Large intestine (tissue), 3 donors: ENCODE results near the gene AUH. TPM values are rescaled to one million over a fixed set of nuclear protein-coding genes. Genes with fewer than 3 reads are reported as not detected.
A peak's percentile ranks its signal among the peaks of the same experiment; 100 is the strongest.
"Not testable (repeated sequence)": the region's sequence is repeated elsewhere in the genome, so short reads cannot be mapped to it uniquely, and the experiment has no call there.

Experiments
- DNase-seq, 2 donors: peaks; one replicate each; pipeline versions ENCODE4 v3.0.0 to v3.0.0-alpha.2; 2013
- H3K27ac ChIP-seq: one replicate; pipeline ENCODE4 v1.5.1; 2013; ENCODE audit warnings: low read length
- H3K27me3 ChIP-seq: 2 replicates; pipeline ENCODE4 v1.6.1; 2013; ENCODE audit warnings: low read length; ENCODE audit not compliant: control insufficient read depth, insufficient read depth
- H3K36me3 ChIP-seq: 2 replicates; pipeline ENCODE4 v1.6.1; 2013; ENCODE audit warnings: low read length; ENCODE audit not compliant: control insufficient read depth, insufficient read depth
- H3K4me1 ChIP-seq: one replicate; pipeline ENCODE4 v1.6.1; 2013; ENCODE audit warnings: low read length; ENCODE audit not compliant: control insufficient read depth, insufficient read depth
- H3K4me3 ChIP-seq: one replicate; pipeline ENCODE4 v1.5.1; 2013; ENCODE audit warnings: low read length
- H3K9me3 ChIP-seq: one replicate; pipeline ENCODE4 v1.6.1; 2013; ENCODE audit warnings: mild to moderate bottlenecking, low read depth, low read length, moderate library complexity; ENCODE audit not compliant: control insufficient read depth
- WGBS: methylation state at CpG from one replicate; pipeline ENCODE4 v1.1.5; 2013; ENCODE audit warnings: low lambda C conversion rate; ENCODE audit not compliant: insufficient coverage; 5-methylcytosine and 5-hydroxymethylcytosine counted together
- polyA plus RNA-seq: library from polyadenylated mRNA; unstranded; fragments of 120-200 nt; gene quantifications from one replicate; pipeline ENCODE4 v1.2.1, GENCODE V29; 2013

AUH gene
- polyA plus RNA-seq, 1 donor: 29.6 TPM

GRCh38 chr9:91379426-91379825, 17.7 kb upstream of the AUH start:
- no peaks in the 10 kb centered on the region for H3K4me1 ChIP-seq
- H3K9me3 ChIP-seq: peaks cover 7% of the 10 kb centered on the region
- no peak for DNase-seq
- no peaks in the 10 kb centered on the region for H3K27me3 ChIP-seq
- H3K27ac ChIP-seq: no peak overlapping the region
- no peaks in the 10 kb centered on the region for H3K36me3 ChIP-seq
- no peak overlapping the region for H3K4me3 ChIP-seq
- 100% methylated on average over 1 of the region's 3 CpGs for WGBS

GRCh38 chr9:91378695-91379127, 17.0 kb upstream of the AUH start:
- H3K9me3 ChIP-seq: peaks cover 7% of the 10 kb centered on the region
- no peaks in the 10 kb centered on the region for H3K27me3 ChIP-seq
- no peaks in the 10 kb centered on the region for H3K36me3 ChIP-seq
- no CpG with 5 or more reads among the region's 2 CpGs for WGBS
- DNase-seq: peak in 1 of 2 donors; percentile 5
- no peaks in the 10 kb centered on the region for H3K4me1 ChIP-seq
- no peak overlapping the region for H3K27ac ChIP-seq
- H3K4me3 ChIP-seq: no peak overlapping the region

DNA sequence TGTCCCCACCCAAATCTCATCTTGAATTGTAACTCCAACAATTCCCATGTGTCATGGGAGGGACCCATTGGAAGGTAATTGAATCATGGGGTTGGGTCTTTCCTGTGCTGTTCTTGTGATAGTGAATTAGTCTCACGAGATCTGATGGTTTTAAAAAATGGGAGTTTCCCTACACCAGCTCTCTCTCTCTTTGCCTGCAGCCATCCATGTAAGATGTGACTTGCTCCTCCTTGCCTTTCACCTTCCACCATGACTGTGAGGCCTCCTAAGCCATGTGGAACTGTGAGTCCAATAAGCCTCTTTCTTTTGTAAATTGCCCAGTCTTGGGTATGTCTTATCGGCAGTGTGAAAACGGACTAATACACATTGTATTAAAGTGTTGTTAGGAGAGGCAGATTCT, 16.3 kb upstream of the AUH start:
- H3K9me3 ChIP-seq, DNase-seq, H3K4me1 ChIP-seq, H3K27ac ChIP-seq, H3K4me3 ChIP-seq, H3K27me3 ChIP-seq, H3K36me3 ChIP-seq: not testable (repeated sequence)
- no CpG with 5 or more reads among the region's 3 CpGs for WGBS

DNA sequence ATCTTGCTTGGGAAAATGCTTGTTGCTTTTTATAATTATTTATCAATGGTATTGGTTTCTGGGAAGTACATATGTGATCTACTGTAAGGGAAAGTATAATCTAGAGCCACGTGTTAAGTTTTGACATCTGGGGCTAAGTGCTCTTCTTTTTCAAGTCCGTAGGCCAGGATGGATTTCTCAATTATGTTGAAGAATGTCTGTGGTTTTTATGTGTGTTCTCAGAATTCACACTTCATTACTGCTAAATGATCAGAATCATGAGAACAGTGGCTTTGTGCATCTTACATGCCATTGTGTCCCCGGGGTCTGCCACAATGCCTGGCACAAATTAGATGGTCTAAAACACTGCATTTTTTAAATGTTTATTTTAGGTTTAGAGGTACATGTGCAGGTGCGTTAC, 14.5 kb upstream of the AUH start:
- Histone ChIP-seq H3K27me3 (no peaks in the 10 kb centered on the region), H3K4me1 (no peaks in the 10 kb centered on the region), H3K36me3 (no peaks in the 10 kb centered on the region), H3K27ac (no peak overlapping the region), H3K9me3 (peaks cover 7% of the 10 kb centered on the region), H3K4me3 (no peak overlapping the region)
- no peak for DNase-seq
- WGBS: no CpG with 5 or more reads among the region's 4 CpGs

GRCh38 chr9:91374939-91375338, 13.2 kb upstream of the AUH start:
- no peaks in the 10 kb centered on the region for H3K4me1 ChIP-seq
- H3K27ac ChIP-seq: no peak overlapping the region
- H3K27me3 ChIP-seq: no peaks in the 10 kb centered on the region
- no peak for DNase-seq
- H3K36me3 ChIP-seq: no peaks in the 10 kb centered on the region
- peaks cover 7% of the 10 kb centered on the region for H3K9me3 ChIP-seq
- 80% methylated on average over 1 of the region's 3 CpGs for WGBS
- no peak overlapping the region for H3K4me3 ChIP-seq

DNA sequence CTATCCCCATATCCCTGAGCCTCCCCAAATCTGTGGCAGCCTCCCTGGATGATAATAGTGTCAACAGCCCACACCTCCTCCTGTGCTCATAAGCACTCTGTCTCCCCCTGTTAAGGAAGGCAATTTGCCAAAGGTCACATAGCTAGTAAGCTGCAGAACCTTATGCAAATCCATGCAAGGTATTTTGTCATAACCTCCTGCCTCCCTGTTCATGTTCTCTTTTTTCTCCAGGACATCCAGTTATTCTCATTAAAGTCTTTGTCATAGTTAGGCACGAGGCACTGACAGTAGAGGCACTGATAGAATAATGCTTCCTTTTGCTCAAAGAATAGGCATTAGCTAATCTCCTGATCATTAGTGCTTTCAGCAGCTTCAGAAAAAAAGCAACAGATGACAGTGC, 10.2 kb upstream of the AUH start:
- DNase-seq: peak in 1 of 2 donors; percentile 45
- 20% methylated on average over 1 of the region's 1 CpG for WGBS
- Histone ChIP-seq H3K4me1 (no peaks in the 10 kb centered on the region), H3K4me3 (no peak overlapping the region), H3K9me3 (no peaks in the 10 kb centered on the region), H3K27ac (no peak overlapping the region), H3K36me3 (no peaks in the 10 kb centered on the region), H3K27me3 (no peaks in the 10 kb centered on the region)

DNA sequence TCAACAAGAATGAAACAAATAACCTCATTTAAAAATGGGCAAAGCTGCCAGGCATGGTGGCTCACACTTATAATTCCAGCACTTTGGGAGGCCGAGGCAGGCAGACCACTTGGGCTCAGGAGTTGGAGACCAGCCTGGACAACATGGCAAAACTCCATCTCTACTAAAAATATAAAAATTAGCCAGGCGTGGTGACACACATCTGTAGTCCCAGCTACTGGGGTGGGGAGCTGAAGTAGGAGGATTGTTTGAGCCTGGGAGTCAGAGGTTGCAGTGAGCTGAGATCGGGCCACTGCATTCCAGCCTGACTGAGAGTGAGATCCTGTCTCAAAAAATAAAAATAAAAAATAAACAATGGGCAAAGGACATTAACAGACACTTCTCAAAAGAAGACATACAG, 8.3 kb upstream of the AUH start:
- H3K27me3 ChIP-seq, H3K4me3 ChIP-seq, H3K36me3 ChIP-seq, H3K9me3 ChIP-seq, H3K4me1 ChIP-seq, DNase-seq, H3K27ac ChIP-seq: not testable (repeated sequence)
- 67% methylated on average over 1 of the region's 3 CpGs for WGBS

- Histone ChIP-seq H3K9me3 (no peaks in the 10 kb centered on the region), H3K4me3 (no peak overlapping the region), H3K27ac (no peak overlapping the region), H3K4me1 (peaks cover 6% of the 10 kb centered on the region), H3K27me3 (no peaks in the 10 kb centered on the region), H3K36me3 (no peaks in the 10 kb centered on the region)
- no CpG with 5 or more reads among the region's 3 CpGs for WGBS
- no peak for DNase-seq
Measured at GRCh38 chr9:91364702-91365101, 3.0 kb upstream of the AUH start.

DNA sequence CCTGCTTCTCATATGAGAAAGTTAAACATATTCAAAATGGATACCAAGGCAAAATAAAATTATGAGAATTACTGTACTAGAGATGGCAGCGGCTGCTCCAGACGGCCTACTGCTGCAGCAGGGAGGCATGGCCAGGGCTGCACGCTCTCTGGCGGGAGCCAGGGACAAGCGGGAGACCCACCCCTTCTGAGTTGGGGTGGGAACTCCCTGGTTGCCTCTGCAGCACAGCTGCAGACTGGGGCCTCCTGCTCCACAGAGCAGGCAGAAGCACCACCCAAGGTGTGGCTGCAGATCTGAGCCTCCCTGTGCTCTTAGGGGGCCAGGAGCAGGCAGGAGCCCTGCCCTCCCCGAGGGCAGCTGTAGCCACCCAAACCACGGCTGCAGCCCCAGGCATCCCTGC, 2.3 kb upstream of the AUH start:
- WGBS: no CpG with 5 or more reads among the region's 7 CpGs
- no peak overlapping the region for H3K27ac ChIP-seq
- H3K36me3 ChIP-seq: no peaks in the 10 kb centered on the region
- H3K9me3 ChIP-seq: no peaks in the 10 kb centered on the region
- DNase-seq: no peak
- H3K4me3 ChIP-seq: no peak overlapping the region
- peaks cover 8% of the 10 kb centered on the region for H3K4me1 ChIP-seq
- H3K27me3 ChIP-seq: no peaks in the 10 kb centered on the region

- H3K9me3 ChIP-seq: no peaks in the 10 kb centered on the region
- H3K27ac ChIP-seq: peak overlapping the region; percentile 54
- WGBS: 100% methylated on average over 2 of the region's 15 CpGs
- H3K36me3 ChIP-seq: peaks cover under 1% of the 10 kb centered on the region
- H3K4me1 ChIP-seq: peaks cover 8% of the 10 kb centered on the region
- no peak for DNase-seq
- no peaks in the 10 kb centered on the region for H3K27me3 ChIP-seq
- peak overlapping the region; percentile 41 for H3K4me3 ChIP-seq
Measured at GRCh38 chr9:91362051-91362611, 413 bp upstream of the AUH start.

- Histone ChIP-seq H3K36me3 (peaks cover 5% of the 10 kb centered on the region), H3K27me3 (no peaks in the 10 kb centered on the region), H3K4me1 (peaks cover 8% of the 10 kb centered on the region), H3K4me3 (peak overlapping the region; percentile 81), H3K27ac (peak overlapping the region; percentile 74), H3K9me3 (no peaks in the 10 kb centered on the region)
- DNase-seq: no peak
- 0% methylated on average over 2 of the region's 10 CpGs for WGBS
Measured at GRCh38 chr9:91360551-91361290, 997 bp downstream of the AUH start.
